ENCODE data around the gene PVRIG.

DNA sequence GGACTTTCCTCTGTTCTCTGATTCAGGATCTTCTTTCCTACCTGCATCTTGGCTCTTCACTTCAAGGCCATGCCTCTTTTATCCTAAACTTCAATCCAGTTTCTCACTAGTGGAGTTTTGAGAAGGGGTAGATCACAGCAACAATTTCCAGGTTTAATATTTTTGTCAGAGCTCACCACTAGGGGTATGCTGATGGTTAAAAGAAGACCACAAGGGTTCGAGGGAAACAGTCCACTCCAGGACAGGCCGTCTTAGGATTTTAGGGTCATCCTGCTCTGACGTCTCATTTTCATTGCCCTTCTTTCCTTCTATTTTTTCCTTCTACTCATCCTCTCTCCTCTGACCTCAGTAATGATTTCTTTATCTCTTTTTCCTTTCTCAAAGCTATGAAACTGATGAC, 30.7 kb upstream of the PVRIG start:
- no peak for TF ChIP-seq CTCF (IDR thresholded peaks at IDR 0.05)
- no peak for TF ChIP-seq EP300 (IDR thresholded peaks at IDR 0.05)
- no peak for TF ChIP-seq POLR2A (IDR thresholded peaks at IDR 0.05)
- no peak for TF ChIP-seq POLR2AphosphoS5 (IDR thresholded peaks at IDR 0.05)
